Hepatocyte (in vitro differentiated cells): Measurements from ENCODE around the gene CX3CL1. TPM values are rescaled to one million over a fixed set of nuclear protein-coding genes. Genes with fewer than 3 reads are reported as not detected.

Experiments
- DNase-seq: peaks from one replicate; pipeline ENCODE4 v3.0.0-alpha.2; 2016; ENCODE audit warnings: low spot score
- H2AFZ ChIP-seq: fragments of 200-600 bp; sonication (generic); 2 replicates; pipeline ENCODE4 v1.6.0; 2016; ENCODE audit warnings: antibody characterized with exemption, mild to moderate bottlenecking
- H3K27ac ChIP-seq: fragments of 200-600 bp; sonication (generic); 2 replicates; pipeline ENCODE4 v1.5.1; 2016; ENCODE audit warnings: mild to moderate bottlenecking
- H3K27me3 ChIP-seq: fragments of 200-600 bp; sonication (generic); 2 replicates; pipeline ENCODE4 v1.6.1; 2016
- H3K36me3 ChIP-seq: fragments of 200-600 bp; sonication (generic); replicated peaks from 2 replicates; pipeline ENCODE4 v1.5.1; 2016; ENCODE audit warnings: low read depth; ENCODE audit not compliant: insufficient read depth
- H3K4me1 ChIP-seq: fragments of 200-600 bp; sonication (generic); 2 replicates; pipeline ENCODE4 v1.5.1; 2016; ENCODE audit warnings: mild to moderate bottlenecking, moderate library complexity; ENCODE audit not compliant: insufficient read depth
- H3K4me2 ChIP-seq: fragments of 200-600 bp; sonication (generic); 2 replicates; pipeline ENCODE4 v1.6.0; 2016
- H3K4me3 ChIP-seq: fragments of 200-600 bp; sonication (generic); 2 replicates; pipeline ENCODE4 v1.5.1; 2016; ENCODE audit warnings: mild to moderate bottlenecking
- H3K79me2 ChIP-seq: fragments of 200-600 bp; sonication (generic); 2 replicates; pipeline ENCODE4 v1.6.0; 2017; ENCODE audit warnings: mild to moderate bottlenecking
- H3K9me2 ChIP-seq: fragments of 200-600 bp; sonication (generic); replicated peaks from 2 replicates; pipeline ENCODE4 v1.6.0; 2017; ENCODE audit warnings: mild to moderate bottlenecking; ENCODE audit not compliant: insufficient read depth
- H3K9me3 ChIP-seq: fragments of 200-600 bp; sonication (generic); 2 replicates; pipeline ENCODE4 v1.5.1; 2016; ENCODE audit warnings: low read depth, mild to moderate bottlenecking
- H4K20me1 ChIP-seq: fragments of 200-600 bp; sonication (generic); 2 replicates; pipeline ENCODE4 v1.6.0; 2016; ENCODE audit warnings: mild to moderate bottlenecking; ENCODE audit not compliant: insufficient read depth, poor library complexity, severe bottlenecking
- EZH2 ChIP-seq: fragments of 200-600 bp; sonication (generic); IDR thresholded peaks from 2 replicates; pipeline ENCODE4 v1.6.1; 2016; ENCODE audit warnings: antibody characterized with exemption, mild to moderate bottlenecking, borderline replicate concordance
- EZH2phosphoT487 ChIP-seq: fragments of 200-600 bp; sonication (generic); IDR thresholded peaks from one replicate; pipeline ENCODE4 v1.6.1; 2018; ENCODE audit warnings: antibody characterized with exemption, mild to moderate bottlenecking, low read depth, moderate library complexity; ENCODE audit not compliant: unreplicated experiment, severe bottlenecking
- WGBS: methylation state at CpG from one replicate; pipeline ENCODE4 v1.1.6; 2016; ENCODE audit warnings: low lambda C conversion rate; ENCODE audit errors: missing lambda C conversion rate; 5-methylcytosine and 5-hydroxymethylcytosine counted together
- polyA plus RNA-seq: library from polyadenylated mRNA; unstranded; fragments of >200 nt; fragmentation: Nextera tagmentation; extraction: Ambion mirVana; gene quantifications from 2 replicates; pipeline ENCODE4 v1.2.1, GENCODE V29; 2016
- total RNA-seq: library from RNA; depleted of rRNA; stranded (reverse); fragments of >200 nt; gene quantifications from 2 replicates; pipeline ENCODE4 v1.2.3, GENCODE V29; 2014
- TF ChIP-seq, protein P1 (sequence below): fragments of 200-600 bp; sonication (generic); IDR thresholded peaks from 2 replicates; pipeline ENCODE4 v1.5.1; 2016; ENCODE audit warnings: antibody characterized with exemption, mild to moderate bottlenecking; ENCODE audit not compliant: poor library complexity

CX3CL1 gene
- total and polyA plus RNA-seq, 2 experiments from 2014 or later: 6.6 to 9.4 TPM

DNA sequence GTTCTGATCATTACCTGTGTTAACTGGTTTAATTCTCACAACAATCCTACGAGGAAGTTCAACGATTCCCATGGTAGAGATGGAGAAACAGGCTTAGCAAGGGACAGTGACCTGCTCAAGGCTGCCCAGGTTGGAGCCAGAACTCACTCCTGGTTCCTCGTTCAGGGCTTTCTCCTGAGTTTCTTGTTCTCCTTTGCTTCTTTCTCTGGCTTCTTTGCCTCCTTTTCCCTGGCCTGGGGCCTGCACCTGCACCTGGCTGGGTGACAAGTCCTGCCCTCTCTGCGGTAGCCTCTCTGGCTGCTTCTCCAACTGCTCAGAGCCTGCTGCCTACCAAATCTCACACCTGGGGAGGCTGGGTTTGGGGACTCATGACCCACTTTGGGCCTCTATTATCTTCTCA lies 10.9 kb upstream of the CX3CL1 start:
- Histone ChIP-seq H3K27ac (no peak overlapping the region), H4K20me1 (no peaks in the 10 kb centered on the region), H3K4me2 (no peak overlapping the region), H3K36me3 (no peaks in the 10 kb centered on the region), H2AFZ (no peak overlapping the region), H3K9me3 (no peaks in the 10 kb centered on the region), H3K79me2 (no peaks in the 10 kb centered on the region), H3K4me3 (no peak overlapping the region), H3K4me1 (no peaks in the 10 kb centered on the region), H3K27me3 (no peaks in the 10 kb centered on the region), H3K9me2 (no peaks in the 10 kb centered on the region)
- TF ChIP-seq, protein P1, sequence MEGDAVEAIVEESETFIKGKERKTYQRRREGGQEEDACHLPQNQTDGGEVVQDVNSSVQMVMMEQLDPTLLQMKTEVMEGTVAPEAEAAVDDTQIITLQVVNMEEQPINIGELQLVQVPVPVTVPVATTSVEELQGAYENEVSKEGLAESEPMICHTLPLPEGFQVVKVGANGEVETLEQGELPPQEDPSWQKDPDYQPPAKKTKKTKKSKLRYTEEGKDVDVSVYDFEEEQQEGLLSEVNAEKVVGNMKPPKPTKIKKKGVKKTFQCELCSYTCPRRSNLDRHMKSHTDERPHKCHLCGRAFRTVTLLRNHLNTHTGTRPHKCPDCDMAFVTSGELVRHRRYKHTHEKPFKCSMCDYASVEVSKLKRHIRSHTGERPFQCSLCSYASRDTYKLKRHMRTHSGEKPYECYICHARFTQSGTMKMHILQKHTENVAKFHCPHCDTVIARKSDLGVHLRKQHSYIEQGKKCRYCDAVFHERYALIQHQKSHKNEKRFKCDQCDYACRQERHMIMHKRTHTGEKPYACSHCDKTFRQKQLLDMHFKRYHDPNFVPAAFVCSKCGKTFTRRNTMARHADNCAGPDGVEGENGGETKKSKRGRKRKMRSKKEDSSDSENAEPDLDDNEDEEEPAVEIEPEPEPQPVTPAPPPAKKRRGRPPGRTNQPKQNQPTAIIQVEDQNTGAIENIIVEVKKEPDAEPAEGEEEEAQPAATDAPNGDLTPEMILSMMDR: no peak
- no peak for DNase-seq
- 82% methylated on average over 4 of the region's 4 CpGs for whole genome bisulfite sequencing

DNA sequence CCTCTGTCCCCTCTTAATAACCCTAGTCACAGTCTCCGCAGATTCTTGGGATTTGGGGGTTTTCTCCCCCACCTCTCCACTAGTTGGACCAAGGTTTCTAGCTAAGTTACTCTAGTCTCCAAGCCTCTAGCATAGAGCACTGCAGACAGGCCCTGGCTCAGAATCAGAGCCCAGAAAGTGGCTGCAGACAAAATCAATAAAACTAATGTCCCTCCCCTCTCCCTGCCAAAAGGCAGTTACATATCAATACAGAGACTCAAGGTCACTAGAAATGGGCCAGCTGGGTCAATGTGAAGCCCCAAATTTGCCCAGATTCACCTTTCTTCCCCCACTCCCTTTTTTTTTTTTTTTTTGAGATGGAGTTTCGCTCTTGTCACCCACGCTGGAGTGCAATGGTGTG lies 8.1 kb upstream of the CX3CL1 start:
- TF ChIP-seq EZH2phosphoT487 (no peak), EZH2 (no peak)
- TF ChIP-seq, protein P1: no peak
- Histone ChIP-seq H3K27me3 (no peaks in the 10 kb centered on the region), H3K4me3 (no peak overlapping the region), H2AFZ (no peak overlapping the region), H3K9me3 (no peaks in the 10 kb centered on the region), H4K20me1 (no peaks in the 10 kb centered on the region), H3K27ac (no peak overlapping the region), H3K9me2 (no peaks in the 10 kb centered on the region), H3K36me3 (no peaks in the 10 kb centered on the region), H3K4me2 (no peak overlapping the region), H3K4me1 (no peaks in the 10 kb centered on the region), H3K79me2 (no peaks in the 10 kb centered on the region)
- no peak for DNase-seq
- WGBS: 97% methylated on average over 3 of the region's 3 CpGs

DNA sequence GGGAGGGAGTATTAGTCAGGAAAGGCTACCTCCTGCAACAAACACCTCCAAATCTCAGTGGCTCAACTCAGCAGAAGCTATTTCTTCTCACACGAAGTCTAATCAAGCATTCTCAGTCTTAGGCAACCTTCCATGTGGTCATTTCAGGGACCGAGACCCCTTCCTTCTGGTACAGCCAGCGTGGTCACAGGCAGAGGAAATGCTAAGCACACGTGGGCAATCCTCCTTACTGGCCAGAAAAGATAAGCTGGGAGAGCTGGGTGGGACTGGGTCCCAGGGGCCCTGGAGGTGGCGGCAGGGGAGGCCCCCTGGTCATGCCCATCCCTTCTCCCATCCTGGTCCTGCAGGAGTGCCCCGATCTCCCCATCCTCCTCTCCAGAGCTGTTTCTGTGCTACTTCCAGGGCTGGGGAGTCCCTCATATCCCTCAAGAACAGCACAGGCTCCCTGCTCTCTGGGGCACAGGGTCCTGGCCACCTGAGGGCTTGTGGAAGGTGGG lies 5.7 kb upstream of the CX3CL1 start:
- no peaks in the 10 kb centered on the region for H3K36me3 ChIP-seq
- no peaks in the 10 kb centered on the region for H3K9me2 ChIP-seq
- no peak overlapping the region for H3K4me2 ChIP-seq
- H3K4me3 ChIP-seq: no peak overlapping the region
- no peak overlapping the region for H2AFZ ChIP-seq
- no peaks in the 10 kb centered on the region for H3K9me3 ChIP-seq
- TF ChIP-seq, protein P1: no peak
- TF ChIP-seq EZH2phosphoT487: no peak
- no peak for TF ChIP-seq EZH2
- DNase-seq: no peak
- H3K79me2 ChIP-seq: no peaks in the 10 kb centered on the region
- no peaks in the 10 kb centered on the region for H4K20me1 ChIP-seq
- H3K27ac ChIP-seq: no peak overlapping the region
- WGBS: 70% methylated on average over 6 of the region's 6 CpGs
- no peaks in the 10 kb centered on the region for H3K27me3 ChIP-seq
- H3K4me1 ChIP-seq: no peaks in the 10 kb centered on the region

DNA sequence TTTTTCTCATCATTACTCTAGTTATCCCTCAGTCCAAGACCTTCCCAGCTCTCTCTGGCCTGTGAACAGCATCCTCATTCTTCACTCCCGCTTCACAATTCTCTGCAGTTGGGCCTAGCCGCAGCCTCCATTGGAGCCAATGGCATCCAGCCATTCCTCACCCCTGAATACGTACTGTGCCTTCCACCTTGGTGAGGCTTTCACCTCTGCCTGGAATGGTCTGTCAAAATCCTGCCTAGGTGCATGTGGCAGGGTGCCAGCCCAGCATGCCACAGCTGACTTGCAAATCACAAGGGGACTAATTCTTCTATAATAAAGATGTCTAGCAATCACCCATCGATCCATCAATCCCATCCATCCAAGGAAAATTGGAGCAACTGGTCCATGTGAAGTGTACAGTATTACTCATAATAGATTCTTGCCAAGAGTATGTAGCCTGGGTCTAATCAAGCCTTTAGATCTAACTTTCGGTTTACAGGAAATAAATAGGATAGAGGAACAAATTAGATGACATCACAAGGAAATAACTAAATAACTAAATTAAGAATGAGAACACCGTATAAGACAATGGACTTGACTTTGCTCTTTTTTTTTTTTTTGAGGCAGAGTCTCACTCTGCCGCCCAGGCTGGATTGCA lies 5.1 kb upstream of the CX3CL1 start:
- WGBS: 88% methylated on average over 7 of the region's 7 CpGs
- H3K9me3 ChIP-seq: no peaks in the 10 kb centered on the region
- H3K27ac ChIP-seq: no peak overlapping the region
- H3K36me3 ChIP-seq: no peaks in the 10 kb centered on the region
- H3K9me2 ChIP-seq: no peaks in the 10 kb centered on the region
- H3K79me2 ChIP-seq: no peaks in the 10 kb centered on the region
- H2AFZ ChIP-seq: no peak overlapping the region
- H3K4me3 ChIP-seq: no peak overlapping the region
- TF ChIP-seq, protein P1: no peak
- TF ChIP-seq EZH2phosphoT487 (no peak), EZH2 (no peak)
- no peaks in the 10 kb centered on the region for H3K4me1 ChIP-seq
- no peak for DNase-seq
- no peaks in the 10 kb centered on the region for H3K27me3 ChIP-seq
- H3K4me2 ChIP-seq: no peak overlapping the region
- no peaks in the 10 kb centered on the region for H4K20me1 ChIP-seq
